ENCODE data around the gene SETBP1. TPM values are rescaled to one million over a fixed set of nuclear protein-coding genes. Genes with fewer than 3 reads are reported as not detected.

Gene SETBP1
- total RNA-seq, 1 experiment from 2014 or later = 3.4 TPM

- H2AFZ ChIP-seq (ENCODE audit: low read length) = no peak overlapping the region
Observed at GRCh38 chr18:44779753-44780292, 99.1 kb downstream of the SETBP1 start.

GRCh38 chr18:44781886-44782285, 101.2 kb downstream of the SETBP1 start:
- Histone ChIP-seq H3K27ac (ENCODE audit: low read length) (no peak overlapping the region), H3K4me1 (ENCODE audit: low read length) (no peaks in the 10 kb centered on the region), H3K36me3 (ENCODE audit: insufficient read depth, low read length) (no peaks in the 10 kb centered on the region), H3K27me3 (ENCODE audit: low read length) (no peaks in the 10 kb centered on the region), H3K9ac (ENCODE audit: low read length) (no peak overlapping the region), H3K4me2 (ENCODE audit: low read depth, low read length, poor library complexity, severe bottlenecking) (no peak overlapping the region), H3K9me3 (ENCODE audit: low read length) (no peaks in the 10 kb centered on the region), H3K4me3 (ENCODE audit: low read length) (no peak overlapping the region), H3K9me2 (replicated peaks; ENCODE audit: insufficient read depth, low read length) (no peaks in the 10 kb centered on the region), H4K20me1 (ENCODE audit: insufficient read depth, low read depth, low read length) (no peaks in the 10 kb centered on the region), H2AFZ (ENCODE audit: low read length) (no peak overlapping the region), H3K79me2 (ENCODE audit: low read length) (no peaks in the 10 kb centered on the region)
- DNase-seq = no peak

More at GRCh38 chr18:44779753-44780292, 99.1 kb downstream of the SETBP1 start:
- Histone ChIP-seq H3K27me3 (ENCODE audit: low read length) (no peaks in the 10 kb centered on the region), H3K9me2 (replicated peaks; ENCODE audit: insufficient read depth, low read length) (no peaks in the 10 kb centered on the region), H3K27ac (ENCODE audit: low read length) (no peak overlapping the region), H3K79me2 (ENCODE audit: low read length) (no peaks in the 10 kb centered on the region), H3K9me3 (ENCODE audit: low read length) (no peaks in the 10 kb centered on the region), H4K20me1 (ENCODE audit: insufficient read depth, low read depth, low read length) (no peaks in the 10 kb centered on the region), H3K4me3 (ENCODE audit: low read length) (no peak overlapping the region), H3K9ac (ENCODE audit: low read length) (no peak overlapping the region), H3K4me2 (ENCODE audit: low read depth, low read length, poor library complexity, severe bottlenecking) (no peak overlapping the region), H3K4me1 (ENCODE audit: low read length) (no peaks in the 10 kb centered on the region), H3K36me3 (ENCODE audit: insufficient read depth, low read length) (no peaks in the 10 kb centered on the region)
- no peak for DNase-seq

DNA sequence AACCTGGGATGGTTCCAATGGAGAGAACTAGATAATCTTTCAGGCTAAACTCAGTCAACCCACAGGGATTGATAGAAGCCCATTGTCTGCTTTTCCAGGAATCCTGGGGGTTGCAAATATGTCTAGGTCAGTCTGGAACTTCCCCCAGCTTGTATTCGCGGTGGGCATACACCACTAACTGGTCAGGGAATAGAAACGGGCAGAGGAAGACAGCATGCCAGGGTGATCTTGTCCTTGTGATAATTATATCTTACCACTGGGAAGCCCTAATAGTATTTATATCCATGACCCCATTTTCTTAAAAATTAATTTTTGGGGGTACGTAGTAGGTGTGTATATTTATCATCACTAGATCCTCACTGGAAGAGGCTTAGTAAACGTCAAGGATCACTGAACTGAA, 101.9 kb downstream of the SETBP1 start:
- H3K79me2 ChIP-seq (ENCODE audit: low read length) = no peaks in the 10 kb centered on the region
- H3K4me2 ChIP-seq (ENCODE audit: low read depth, low read length, poor library complexity, severe bottlenecking) = no peak overlapping the region
- no peaks in the 10 kb centered on the region for H4K20me1 ChIP-seq (ENCODE audit: insufficient read depth, low read depth, low read length)
- no peaks in the 10 kb centered on the region for H3K4me1 ChIP-seq (ENCODE audit: low read length)
- DNase-seq = no peak
- no peaks in the 10 kb centered on the region for H3K9me2 ChIP-seq (replicated peaks; ENCODE audit: insufficient read depth, low read length)
- H3K27me3 ChIP-seq (ENCODE audit: low read length) = no peaks in the 10 kb centered on the region
- no peak overlapping the region for H2AFZ ChIP-seq (ENCODE audit: low read length)
- H3K9me3 ChIP-seq (ENCODE audit: low read length) = no peaks in the 10 kb centered on the region
- no peak overlapping the region for H3K9ac ChIP-seq (ENCODE audit: low read length)
- H3K27ac ChIP-seq (ENCODE audit: low read length) = no peak overlapping the region
- H3K4me3 ChIP-seq (ENCODE audit: low read length) = no peak overlapping the region
- no peaks in the 10 kb centered on the region for H3K36me3 ChIP-seq (ENCODE audit: insufficient read depth, low read length)

- Histone ChIP-seq H3K4me1 (ENCODE audit: low read length) (no peaks in the 10 kb centered on the region), H3K36me3 (ENCODE audit: insufficient read depth, low read length) (no peaks in the 10 kb centered on the region)
- DNase-seq = no peak
Observed at GRCh38 chr18:44783371-44783770, 102.7 kb downstream of the SETBP1 start.

DNA sequence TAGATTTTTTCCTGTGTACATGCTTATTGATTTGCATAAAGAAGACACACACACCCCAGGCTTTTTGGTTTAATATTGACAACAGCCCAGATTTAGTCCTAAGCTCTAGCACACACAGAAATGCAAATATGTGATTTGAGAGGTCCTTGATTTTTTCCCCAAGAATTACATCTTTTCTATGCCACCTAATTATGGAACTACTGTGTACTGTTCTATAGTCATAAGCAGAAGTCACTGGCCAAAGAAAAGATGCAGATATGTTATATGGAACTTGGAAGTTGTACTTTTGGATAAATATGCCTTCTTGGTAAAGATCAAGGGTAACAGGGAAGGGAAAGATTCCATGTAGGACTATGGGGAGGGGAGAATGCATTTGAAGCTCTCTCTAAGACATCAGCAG, 105.6 kb downstream of the SETBP1 start:
- no peak overlapping the region for H3K9ac ChIP-seq (ENCODE audit: low read length)
- H3K4me1 ChIP-seq (ENCODE audit: low read length) = no peaks in the 10 kb centered on the region
- no peak overlapping the region for H3K4me2 ChIP-seq (ENCODE audit: low read depth, low read length, poor library complexity, severe bottlenecking)
- H3K9me2 ChIP-seq (replicated peaks; ENCODE audit: insufficient read depth, low read length) = no peaks in the 10 kb centered on the region
- H3K27ac ChIP-seq (ENCODE audit: low read length) = no peak overlapping the region
- H3K36me3 ChIP-seq (ENCODE audit: insufficient read depth, low read length) = no peaks in the 10 kb centered on the region
- H3K4me3 ChIP-seq (ENCODE audit: low read length) = no peak overlapping the region
- H4K20me1 ChIP-seq (ENCODE audit: insufficient read depth, low read depth, low read length) = no peaks in the 10 kb centered on the region
- H2AFZ ChIP-seq (ENCODE audit: low read length) = no peak overlapping the region
- no peaks in the 10 kb centered on the region for H3K9me3 ChIP-seq (ENCODE audit: low read length)
- no peaks in the 10 kb centered on the region for H3K27me3 ChIP-seq (ENCODE audit: low read length)
- H3K79me2 ChIP-seq (ENCODE audit: low read length) = no peaks in the 10 kb centered on the region
- no peak for DNase-seq

More at GRCh38 chr18:44783371-44783770, 102.7 kb downstream of the SETBP1 start:
- no peaks in the 10 kb centered on the region for H3K9me3 ChIP-seq (ENCODE audit: low read length)
- no peak overlapping the region for H3K4me2 ChIP-seq (ENCODE audit: low read depth, low read length, poor library complexity, severe bottlenecking)
- H4K20me1 ChIP-seq (ENCODE audit: insufficient read depth, low read depth, low read length) = no peaks in the 10 kb centered on the region
- H3K79me2 ChIP-seq (ENCODE audit: low read length) = no peaks in the 10 kb centered on the region
- H3K27me3 ChIP-seq (ENCODE audit: low read length) = no peaks in the 10 kb centered on the region
- no peaks in the 10 kb centered on the region for H3K9me2 ChIP-seq (replicated peaks; ENCODE audit: insufficient read depth, low read length)
- no peak overlapping the region for H3K9ac ChIP-seq (ENCODE audit: low read length)
- no peak overlapping the region for H3K27ac ChIP-seq (ENCODE audit: low read length)
- no peak overlapping the region for H3K4me3 ChIP-seq (ENCODE audit: low read length)
- no peak overlapping the region for H2AFZ ChIP-seq (ENCODE audit: low read length)

DNA sequence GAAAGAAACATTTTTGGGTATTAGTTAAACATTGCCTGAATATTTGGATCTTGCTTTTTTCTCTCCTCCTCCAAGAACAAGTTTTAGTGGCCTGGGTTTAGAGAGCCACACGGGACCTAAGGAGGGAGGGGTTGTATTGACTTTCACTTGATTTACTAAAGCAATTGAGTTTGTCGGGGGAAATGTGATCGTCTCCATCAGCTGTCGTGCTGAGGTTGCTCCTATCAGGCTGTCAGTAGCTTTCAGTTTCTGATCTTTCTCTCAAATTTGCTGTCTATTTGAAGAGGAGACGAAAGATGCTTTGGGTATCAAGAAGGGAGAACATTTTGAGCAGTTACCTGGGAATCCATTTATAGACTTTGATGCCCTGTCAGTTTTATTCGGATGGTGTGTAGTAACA, 106.0 kb downstream of the SETBP1 start:
- H3K9me2 ChIP-seq (replicated peaks; ENCODE audit: insufficient read depth, low read length) = no peaks in the 10 kb centered on the region
- no peaks in the 10 kb centered on the region for H3K9me3 ChIP-seq (ENCODE audit: low read length)
- DNase-seq = no peak
- no peak overlapping the region for H3K9ac ChIP-seq (ENCODE audit: low read length)
- H2AFZ ChIP-seq (ENCODE audit: low read length) = no peak overlapping the region
- H3K4me2 ChIP-seq (ENCODE audit: low read depth, low read length, poor library complexity, severe bottlenecking) = no peak overlapping the region
- no peaks in the 10 kb centered on the region for H3K27me3 ChIP-seq (ENCODE audit: low read length)
- H3K79me2 ChIP-seq (ENCODE audit: low read length) = no peaks in the 10 kb centered on the region
- H3K36me3 ChIP-seq (ENCODE audit: insufficient read depth, low read length) = no peaks in the 10 kb centered on the region
- no peaks in the 10 kb centered on the region for H4K20me1 ChIP-seq (ENCODE audit: insufficient read depth, low read depth, low read length)
- H3K27ac ChIP-seq (ENCODE audit: low read length) = no peak overlapping the region
- H3K4me1 ChIP-seq (ENCODE audit: low read length) = no peaks in the 10 kb centered on the region
- H3K4me3 ChIP-seq (ENCODE audit: low read length) = no peak overlapping the region

- Histone ChIP-seq H3K27ac (ENCODE audit: low read length) (no peak overlapping the region), H3K4me1 (ENCODE audit: low read length) (no peaks in the 10 kb centered on the region), H3K27me3 (ENCODE audit: low read length) (no peaks in the 10 kb centered on the region), H3K36me3 (ENCODE audit: insufficient read depth, low read length) (no peaks in the 10 kb centered on the region), H3K79me2 (ENCODE audit: low read length) (no peaks in the 10 kb centered on the region), H3K9me3 (ENCODE audit: low read length) (no peaks in the 10 kb centered on the region), H4K20me1 (ENCODE audit: insufficient read depth, low read depth, low read length) (no peaks in the 10 kb centered on the region), H3K4me3 (ENCODE audit: low read length) (no peak overlapping the region), H2AFZ (ENCODE audit: low read length) (no peak overlapping the region), H3K9ac (ENCODE audit: low read length) (no peak overlapping the region), H3K9me2 (replicated peaks; ENCODE audit: insufficient read depth, low read length) (no peaks in the 10 kb centered on the region), H3K4me2 (ENCODE audit: low read depth, low read length, poor library complexity, severe bottlenecking) (no peak overlapping the region)
- no peak for DNase-seq
Observed at GRCh38 chr18:44788334-44788733, 107.6 kb downstream of the SETBP1 start.

DNA sequence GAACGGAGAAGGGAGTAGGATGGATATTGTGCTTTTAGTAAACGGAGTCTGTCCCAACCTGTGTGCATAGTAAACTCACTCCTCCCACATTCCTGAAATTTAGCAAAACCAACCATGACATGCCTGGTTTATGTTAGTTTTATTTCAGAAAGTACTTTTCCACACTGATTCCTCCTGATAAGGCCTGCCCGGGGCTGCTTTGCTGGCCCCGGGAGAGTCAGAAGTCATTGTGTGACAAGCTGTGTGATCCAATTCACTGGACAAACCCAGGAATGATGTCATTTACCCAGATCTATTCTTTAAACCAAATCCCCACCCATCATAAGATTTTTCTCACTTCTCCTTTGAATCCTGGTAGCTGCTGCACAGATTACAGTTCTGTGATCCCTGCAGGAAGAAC, 109.0 kb downstream of the SETBP1 start:
- Histone ChIP-seq H2AFZ (ENCODE audit: low read length) (no peak overlapping the region), H3K79me2 (ENCODE audit: low read length) (no peaks in the 10 kb centered on the region), H3K9ac (ENCODE audit: low read length) (no peak overlapping the region), H3K9me3 (ENCODE audit: low read length) (no peaks in the 10 kb centered on the region), H3K4me2 (ENCODE audit: low read depth, low read length, poor library complexity, severe bottlenecking) (no peak overlapping the region), H3K27ac (ENCODE audit: low read length) (no peak overlapping the region), H3K36me3 (ENCODE audit: insufficient read depth, low read length) (no peaks in the 10 kb centered on the region), H3K27me3 (ENCODE audit: low read length) (no peaks in the 10 kb centered on the region), H4K20me1 (ENCODE audit: insufficient read depth, low read depth, low read length) (no peaks in the 10 kb centered on the region), H3K9me2 (replicated peaks; ENCODE audit: insufficient read depth, low read length) (no peaks in the 10 kb centered on the region), H3K4me3 (ENCODE audit: low read length) (no peak overlapping the region), H3K4me1 (ENCODE audit: low read length) (no peaks in the 10 kb centered on the region)
- DNase-seq = no peak

DNA sequence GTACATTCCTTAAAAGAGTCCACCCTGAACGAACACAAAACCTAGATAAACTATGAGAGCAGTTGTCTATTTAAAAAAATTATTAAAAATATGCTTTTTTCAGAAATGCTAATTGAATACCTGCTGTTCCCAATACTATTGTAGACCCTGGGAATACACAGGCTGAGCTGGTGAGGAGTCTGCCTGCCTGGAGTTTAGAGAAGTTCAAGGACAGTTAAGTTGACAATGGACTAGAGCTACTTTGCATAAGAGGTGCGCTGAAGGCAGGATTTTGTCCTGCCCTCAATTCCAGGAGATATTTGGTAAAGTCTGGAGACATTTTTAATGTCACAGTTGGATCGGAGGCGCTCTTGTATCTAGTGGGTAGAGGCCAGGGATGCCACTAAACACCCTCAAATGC, 110.2 kb downstream of the SETBP1 start:
- Histone ChIP-seq H2AFZ (ENCODE audit: low read length) (no peak overlapping the region), H3K79me2 (ENCODE audit: low read length) (no peaks in the 10 kb centered on the region), H3K9me2 (replicated peaks; ENCODE audit: insufficient read depth, low read length) (no peaks in the 10 kb centered on the region), H3K4me3 (ENCODE audit: low read length) (no peak overlapping the region), H4K20me1 (ENCODE audit: insufficient read depth, low read depth, low read length) (no peaks in the 10 kb centered on the region), H3K27ac (ENCODE audit: low read length) (no peak overlapping the region), H3K4me2 (ENCODE audit: low read depth, low read length, poor library complexity, severe bottlenecking) (no peak overlapping the region), H3K9ac (ENCODE audit: low read length) (no peak overlapping the region), H3K9me3 (ENCODE audit: low read length) (no peaks in the 10 kb centered on the region), H3K36me3 (ENCODE audit: insufficient read depth, low read length) (no peaks in the 10 kb centered on the region), H3K4me1 (ENCODE audit: low read length) (no peaks in the 10 kb centered on the region), H3K27me3 (ENCODE audit: low read length) (no peaks in the 10 kb centered on the region)
- DNase-seq = no peak
